ENCODE data around the gene CYP2A6. TPM values are rescaled to one million over a fixed set of nuclear protein-coding genes. Genes with fewer than 3 reads are reported as not detected.
"Not testable (repeated sequence)": the region's sequence is repeated elsewhere in the genome, so short reads cannot be mapped to it uniquely, and the experiment has no call there.

CYP2A6 gene
- not detected in 2 replicates for total RNA-seq

- DNase-seq (ENCODE audit: low read depth, low spot score) = not testable (repeated sequence)
These were observed at the start of gene CYP2A6 for GRCh38 chr19:40850277-40850676. TSS of gene CYP2A6 (minus strand) at chr19:40850447. CDS start at chr19:40850426, 21 bp downstream.

- not testable (repeated sequence) for DNase-seq (ENCODE audit: low read depth, low spot score)
These were observed 49.7 kb upstream of the CYP2A6 start for GRCh38 chr19:40899964-40900363.

GRCh38 chr19:40896843-40897789 is 46.9 kb upstream of the CYP2A6 start:
- DNase-seq (ENCODE audit: low read depth, low spot score) = not testable (repeated sequence)

GRCh38 chr19:40896418-40896796 is 46.2 kb upstream of the CYP2A6 start:
- no peak for DNase-seq (ENCODE audit: low read depth, low spot score)

- DNase-seq (ENCODE audit: low read depth, low spot score) = no peak
These were observed 42.9 kb upstream of the CYP2A6 start for GRCh38 chr19:40893112-40893511.

GRCh38 chr19:40889366-40889765 is 39.1 kb upstream of the CYP2A6 start:
- DNase-seq (ENCODE audit: low read depth, low spot score) = no peak

- no peak for DNase-seq (ENCODE audit: low read depth, low spot score)
These were observed 37.9 kb upstream of the CYP2A6 start for GRCh38 chr19:40888191-40888590.

GRCh38 chr19:40884187-40884931 is 34.1 kb upstream of the CYP2A6 start:
- DNase-seq (ENCODE audit: low read depth, low spot score) = not testable (repeated sequence)

- not testable (repeated sequence) for DNase-seq (ENCODE audit: low read depth, low spot score)
These were observed 31.8 kb upstream of the CYP2A6 start, which contains the start of gene CYP2A7 for GRCh38 chr19:40882062-40882461. TSS of gene CYP2A7 (minus strand) at chr19:40882231. CDS start at chr19:40882210, 21 bp downstream.

- DNase-seq (ENCODE audit: low read depth, low spot score) = not testable (repeated sequence)
These were observed 29.1 kb upstream of the CYP2A6 start for GRCh38 chr19:40879349-40879748.

GRCh38 chr19:40875526-40875951 is 25.3 kb upstream of the CYP2A6 start:
- DNase-seq (ENCODE audit: low read depth, low spot score) = not testable (repeated sequence)

GRCh38 chr19:40874874-40875273 is 24.6 kb upstream of the CYP2A6 start:
- DNase-seq (ENCODE audit: low read depth, low spot score) = not testable (repeated sequence)

GRCh38 chr19:40873873-40874272 is 23.6 kb upstream of the CYP2A6 start:
- not testable (repeated sequence) for DNase-seq (ENCODE audit: low read depth, low spot score)

- no peak for DNase-seq (ENCODE audit: low read depth, low spot score)
These were observed 22.0 kb upstream of the CYP2A6 start for GRCh38 chr19:40872209-40872608.

- DNase-seq (ENCODE audit: low read depth, low spot score) = no peak
These were observed 17.5 kb upstream of the CYP2A6 start for GRCh38 chr19:40867701-40868100.

- not testable (repeated sequence) for DNase-seq (ENCODE audit: low read depth, low spot score)
These were observed 14.7 kb upstream of the CYP2A6 start for GRCh38 chr19:40864739-40865496.

GRCh38 chr19:40862785-40863184 is 12.5 kb upstream of the CYP2A6 start:
- no peak for DNase-seq (ENCODE audit: low read depth, low spot score)

- no peak for DNase-seq (ENCODE audit: low read depth, low spot score)
These were observed 12.1 kb upstream of the CYP2A6 start for GRCh38 chr19:40862333-40862732.

GRCh38 chr19:40858109-40858508 is 7.9 kb upstream of the CYP2A6 start:
- no peak for DNase-seq (ENCODE audit: low read depth, low spot score)

GRCh38 chr19:40852467-40853152 is 2.4 kb upstream of the CYP2A6 start:
- not testable (repeated sequence) for DNase-seq (ENCODE audit: low read depth, low spot score)

GRCh38 chr19:40846722-40847121 is 3.5 kb downstream of the CYP2A6 start:
- not testable (repeated sequence) for DNase-seq (ENCODE audit: low read depth, low spot score)

Measured in pulmonary artery endothelial cell (primary cell).